Tibial nerve (tissue), 4 donors: ENCODE results near the gene STK26. TPM values are rescaled to one million over a fixed set of nuclear protein-coding genes. Genes with fewer than 3 reads are reported as not detected.

ENCODE experiments used
- DNase-seq, 2 donors: peaks; one replicate each; pipeline ENCODE4 v3.0.0-alpha.2; 2019; ENCODE audit warnings: low spot score in 2 of 2
- H3K27ac ChIP-seq, 4 donors: fragments of 200-600 bp; sonication (generic) in 3 of 4; one replicate each; pipeline ENCODE4 v1.5.1; 2017 to 2019; ENCODE audit warnings: mild to moderate bottlenecking in 1 of 4
- H3K27me3 ChIP-seq, 2 donors: fragments of 200-600 bp; sonication (generic) in 1 of 2; one replicate each; pipeline versions ENCODE4 v1.5.1 to v1.6.0; 2017 to 2019
- H3K36me3 ChIP-seq, 3 donors: fragments of 200-600 bp; sonication (generic); one replicate each; pipeline ENCODE4 v1.5.1; 2018 to 2019
- H3K4me1 ChIP-seq, 4 donors: fragments of 200-600 bp; sonication (generic) in 3 of 4; one replicate each; pipeline ENCODE4 v1.5.1; 2017 to 2019
- H3K4me3 ChIP-seq, 4 donors: fragments of 200-600 bp; sonication (generic) in 3 of 4; one replicate each; pipeline ENCODE4 v1.5.1; 2017 to 2019; ENCODE audit warnings: mild to moderate bottlenecking in 1 of 4, moderate library complexity in 1 of 4
- H3K9me3 ChIP-seq, 4 donors: fragments of 200-600 bp; sonication (generic) in 3 of 4; one replicate each; pipeline ENCODE4 v1.5.1; 2017 to 2019
- CTCF ChIP-seq, 5 experiments: fragments of 200-600 bp in 3 of 5; fragments of 450-650 bp in 2 of 5; sonication (generic) in 3 of 5; IDR thresholded peaks; one replicate each; pipeline ENCODE4 v1.5.1; 2016 to 2019; ENCODE audit warnings: antibody characterized with exemption in 5 of 5, mild to moderate bottlenecking in 3 of 5, moderate library complexity in 2 of 5
- EP300 ChIP-seq, 2 donors: sonication (generic); formaldehyde crosslinking; IDR thresholded peaks; one replicate each; pipeline ENCODE4 v1.6.1; 2017; ENCODE audit warnings: antibody characterized with exemption in 2 of 2, mild to moderate bottlenecking in 1 of 2
- POLR2A ChIP-seq, 2 donors: fragments of 450-650 bp; IDR thresholded peaks; one replicate each; pipeline ENCODE4 v1.6.1; 2017; ENCODE audit warnings: antibody characterized with exemption in 2 of 2, mild to moderate bottlenecking in 2 of 2, moderate library complexity in 2 of 2
- WGBS, 2 donors: methylation state at CpG; one replicate each; pipeline ENCODE4 v1.1.5; 2018; 5-methylcytosine and 5-hydroxymethylcytosine counted together
- total RNA-seq, 4 donors: library from RNA; depleted of rRNA; stranded (reverse); fragments of >200 nt; gene quantifications; one replicate each; pipeline ENCODE4 v1.1.0, GENCODE V29; 2016

The STK26 gene
- total RNA-seq, 4 donors from 2014 or later = 1.7 to 3.9 (median 2.0) TPM

DNA sequence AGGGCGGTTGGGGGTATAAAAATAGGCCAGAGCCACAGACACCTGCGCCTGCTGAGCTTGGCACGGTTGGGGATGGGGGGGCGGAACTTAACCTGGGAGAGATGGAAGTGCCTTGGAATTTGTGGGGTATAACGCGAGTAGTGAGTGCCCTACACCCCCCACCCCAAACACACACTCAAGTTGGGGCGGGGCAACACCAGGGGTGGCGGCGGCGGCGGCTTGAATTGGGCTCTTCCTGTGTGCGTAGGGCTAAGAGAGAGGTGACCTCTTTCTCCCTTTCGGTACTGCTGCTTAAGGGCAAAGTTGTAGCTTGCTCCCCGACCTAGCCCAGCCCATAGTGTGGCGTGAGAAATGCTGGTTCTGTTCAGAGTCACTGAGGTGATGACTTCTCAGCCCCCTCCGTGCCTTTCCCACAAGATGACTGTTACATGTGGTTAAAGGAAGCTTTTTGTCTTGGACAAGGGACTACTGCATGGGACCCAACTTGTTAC is 839 bp downstream of the STK26 start:
- WGBS, 2 donors = 5 to 23% methylated on average over 8 to 16 of the region's 16 CpGs
- peaks cover 0 to 64% of the 10 kb centered on the region in 2 donors for H3K27me3 ChIP-seq
- H3K36me3 ChIP-seq = no peaks in the 10 kb centered on the region
- H3K4me3 ChIP-seq = peak overlapping the region; percentile 24 to 70 (median 58)
- peaks cover 0 to 15% (median 0%) of the 10 kb centered on the region in 4 donors for H3K4me1 ChIP-seq
- DNase-seq = no peak
- no peaks in the 10 kb centered on the region for H3K9me3 ChIP-seq
- no peak for TF ChIP-seq EP300 (IDR thresholded peaks at IDR 0.05)
- peak overlapping the region in 2 of 4 donors; percentile 15 to 77 for H3K27ac ChIP-seq

- Histone ChIP-seq H3K4me3 (no peak overlapping the region), H3K9me3 (no peaks in the 10 kb centered on the region), H3K36me3 (no peaks in the 10 kb centered on the region), H3K27me3 (peaks cover 0 to 69% of the 10 kb centered on the region in 2 donors), H3K4me1 (peaks cover 0 to 15% (median 0%) of the 10 kb centered on the region in 4 donors), H3K27ac (no peak overlapping the region)
- DNase-seq = no peak
- WGBS, 2 donors = 57 to 59% methylated on average over 8 of the region's 8 CpGs
- TF ChIP-seq EP300 (IDR thresholded peaks at IDR 0.05) (no peak), CTCF (IDR thresholded peaks at IDR 0.05) (no peak), POLR2A (IDR thresholded peaks at IDR 0.05) (no peak)
Measured at GRCh38 chrX:132025041-132025440, 1.9 kb downstream of the STK26 start.

DNA sequence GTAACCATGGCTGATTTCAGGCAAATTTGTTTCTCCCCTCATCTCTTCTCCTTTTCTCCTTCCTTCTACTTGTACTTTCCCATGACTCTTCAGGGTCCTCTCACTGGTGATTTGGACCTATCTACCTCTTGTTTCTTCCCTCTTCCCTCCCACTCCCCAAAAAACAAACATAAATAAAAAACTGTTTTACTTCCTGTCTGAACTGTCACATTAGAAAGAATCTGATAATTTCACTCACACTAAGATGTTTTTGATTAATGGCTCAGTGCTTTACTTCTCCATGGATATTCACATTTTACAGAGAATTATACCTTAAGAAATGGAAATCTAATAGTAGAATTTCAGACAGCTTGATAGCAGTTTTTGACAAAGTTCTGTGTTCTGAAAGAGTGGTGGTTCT is 7.2 kb downstream of the STK26 start:
- H3K27me3 ChIP-seq = peaks cover 0 to 47% of the 10 kb centered on the region in 2 donors
- no peak for DNase-seq
- H3K4me3 ChIP-seq = no peak overlapping the region
- no peaks in the 10 kb centered on the region for H3K9me3 ChIP-seq
- no peaks in the 10 kb centered on the region for H3K36me3 ChIP-seq
- no peaks in the 10 kb centered on the region for H3K4me1 ChIP-seq
- no peak overlapping the region for H3K27ac ChIP-seq
- TF ChIP-seq EP300 (IDR thresholded peaks at IDR 0.05) (no peak), CTCF (IDR thresholded peaks at IDR 0.05) (no peak), POLR2A (IDR thresholded peaks at IDR 0.05) (no peak)

DNA sequence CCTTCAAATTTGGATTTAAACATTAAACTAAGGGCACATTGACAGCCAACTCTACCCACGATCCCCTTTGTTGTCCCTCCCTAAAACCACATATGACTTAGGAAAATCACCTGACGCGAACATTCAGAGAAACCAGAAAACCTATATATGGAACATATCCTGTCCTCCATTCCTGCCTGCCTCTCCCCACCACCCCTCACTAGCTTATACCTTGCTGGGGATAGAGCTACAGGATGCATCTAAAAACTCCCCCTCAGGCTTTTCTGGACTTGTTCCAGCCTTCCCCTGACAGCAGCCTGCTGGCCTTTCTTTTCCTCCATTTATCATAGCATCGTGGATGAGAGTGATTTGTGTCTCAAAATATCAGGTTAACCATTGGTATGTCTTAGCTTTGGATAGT is 8.8 kb downstream of the STK26 start:
- H3K27ac ChIP-seq = no peak overlapping the region
- peaks cover 0 to 38% of the 10 kb centered on the region in 2 donors for H3K27me3 ChIP-seq
- DNase-seq = no peak
- H3K36me3 ChIP-seq = no peaks in the 10 kb centered on the region
- WGBS, 2 donors = 66% methylated on average over 4 of the region's 4 CpGs
- H3K9me3 ChIP-seq = no peaks in the 10 kb centered on the region
- no peak for TF ChIP-seq CTCF (IDR thresholded peaks at IDR 0.05)
- no peak for TF ChIP-seq EP300 (IDR thresholded peaks at IDR 0.05)
- TF ChIP-seq POLR2A (IDR thresholded peaks at IDR 0.05) = no peak
- H3K4me3 ChIP-seq = no peak overlapping the region
- no peaks in the 10 kb centered on the region for H3K4me1 ChIP-seq

GRCh38 chrX:132033166-132033565 is 10.1 kb downstream of the STK26 start:
- TF ChIP-seq CTCF (IDR thresholded peaks at IDR 0.05) (no peak), POLR2A (IDR thresholded peaks at IDR 0.05) (no peak), EP300 (IDR thresholded peaks at IDR 0.05) (no peak)
- Histone ChIP-seq H3K27me3 (peaks cover 0 to 30% of the 10 kb centered on the region in 2 donors), H3K4me1 (no peaks in the 10 kb centered on the region), H3K4me3 (no peak overlapping the region), H3K36me3 (no peaks in the 10 kb centered on the region), H3K9me3 (no peaks in the 10 kb centered on the region), H3K27ac (no peak overlapping the region)
- no peak for DNase-seq
- WGBS, 2 donors = 65% methylated on average over 3 of the region's 3 CpGs

DNA sequence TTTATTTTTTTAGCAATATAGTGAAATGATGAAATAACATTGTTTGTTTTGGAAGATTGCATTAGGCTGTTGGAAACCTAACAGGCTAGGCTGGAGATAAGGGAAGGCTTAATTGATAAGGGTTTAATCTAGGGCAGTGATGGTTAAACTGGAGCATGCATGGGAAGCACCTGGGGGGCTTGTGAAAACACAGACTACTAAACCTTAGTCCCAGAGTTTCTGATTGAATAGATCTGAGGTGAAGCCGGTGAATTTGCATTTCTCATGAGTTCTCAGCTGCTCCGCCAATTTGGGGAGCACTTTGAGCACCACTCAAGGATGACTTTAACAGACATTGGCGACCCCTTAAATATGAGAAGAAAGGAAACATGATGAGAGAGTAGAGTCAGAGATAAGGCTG is 11.5 kb downstream of the STK26 start:
- no peak overlapping the region for H3K27ac ChIP-seq
- no peak overlapping the region for H3K4me3 ChIP-seq
- TF ChIP-seq CTCF (IDR thresholded peaks at IDR 0.05) = no peak
- TF ChIP-seq EP300 (IDR thresholded peaks at IDR 0.05) = no peak
- no peak for TF ChIP-seq POLR2A (IDR thresholded peaks at IDR 0.05)
- no peaks in the 10 kb centered on the region for H3K9me3 ChIP-seq
- H3K4me1 ChIP-seq = no peaks in the 10 kb centered on the region
- no peak for DNase-seq
- H3K27me3 ChIP-seq = peaks cover 0 to 21% of the 10 kb centered on the region in 2 donors
- no peaks in the 10 kb centered on the region for H3K36me3 ChIP-seq
- WGBS, 2 donors = 81 to 93% methylated on average over 3 of the region's 3 CpGs
